GM21360 (cell line): ENCODE data around the gene PCDHGA7.
"Not testable (repeated sequence)": the region's sequence is repeated elsewhere in the genome, so short reads cannot be mapped to it uniquely, and the experiment has no call there.

Experiments
- ATAC-seq: cut with Tn5 transposase; IDR thresholded peaks from one replicate; pipeline ENCODE4 v1.9.1; 2021; ENCODE audit warnings: mild to moderate bottlenecking, moderate library complexity; ENCODE audit not compliant: unreplicated experiment

PCDHGA7 gene

DNA sequence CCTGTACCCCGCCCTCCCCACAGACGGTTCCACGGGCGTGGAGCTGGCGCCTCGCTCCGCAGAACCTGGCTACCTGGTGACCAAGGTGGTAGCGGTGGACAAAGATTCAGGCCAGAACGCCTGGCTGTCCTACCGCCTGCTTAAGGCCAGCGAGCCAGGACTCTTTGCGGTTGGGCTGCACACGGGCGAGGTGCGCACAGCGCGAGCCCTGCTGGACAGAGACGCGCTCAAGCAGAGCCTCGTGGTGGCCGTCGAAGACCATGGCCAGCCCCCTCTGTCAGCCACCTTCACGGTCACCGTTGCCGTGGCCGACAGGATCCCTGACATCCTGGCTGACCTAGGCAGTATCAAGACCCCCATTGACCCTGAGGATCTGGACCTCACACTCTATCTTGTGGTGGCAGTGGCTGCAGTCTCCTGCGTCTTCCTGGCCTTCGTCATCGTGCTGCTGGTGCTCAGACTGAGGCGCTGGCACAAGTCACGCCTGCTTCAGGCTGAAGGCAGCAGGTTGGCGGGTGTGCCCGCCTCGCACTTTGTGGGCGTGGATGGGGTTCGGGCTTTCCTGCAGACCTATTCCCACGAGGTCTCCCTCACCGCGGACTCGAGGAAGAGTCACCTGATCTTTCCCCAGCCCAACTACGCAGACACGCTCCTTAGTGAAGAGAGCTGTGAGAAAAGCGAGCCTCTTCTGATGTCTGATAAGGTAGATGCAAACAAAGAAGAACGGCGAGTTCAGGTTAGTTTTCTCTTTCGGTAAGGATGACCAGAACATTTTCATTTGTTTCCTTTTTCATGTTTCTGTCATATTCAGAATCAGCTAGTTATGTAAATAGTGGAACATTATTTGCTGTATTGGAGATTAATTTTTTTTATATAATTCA, 16.3 kb upstream of the PCDHGA7 start:
- no peak for ATAC-seq

DNA sequence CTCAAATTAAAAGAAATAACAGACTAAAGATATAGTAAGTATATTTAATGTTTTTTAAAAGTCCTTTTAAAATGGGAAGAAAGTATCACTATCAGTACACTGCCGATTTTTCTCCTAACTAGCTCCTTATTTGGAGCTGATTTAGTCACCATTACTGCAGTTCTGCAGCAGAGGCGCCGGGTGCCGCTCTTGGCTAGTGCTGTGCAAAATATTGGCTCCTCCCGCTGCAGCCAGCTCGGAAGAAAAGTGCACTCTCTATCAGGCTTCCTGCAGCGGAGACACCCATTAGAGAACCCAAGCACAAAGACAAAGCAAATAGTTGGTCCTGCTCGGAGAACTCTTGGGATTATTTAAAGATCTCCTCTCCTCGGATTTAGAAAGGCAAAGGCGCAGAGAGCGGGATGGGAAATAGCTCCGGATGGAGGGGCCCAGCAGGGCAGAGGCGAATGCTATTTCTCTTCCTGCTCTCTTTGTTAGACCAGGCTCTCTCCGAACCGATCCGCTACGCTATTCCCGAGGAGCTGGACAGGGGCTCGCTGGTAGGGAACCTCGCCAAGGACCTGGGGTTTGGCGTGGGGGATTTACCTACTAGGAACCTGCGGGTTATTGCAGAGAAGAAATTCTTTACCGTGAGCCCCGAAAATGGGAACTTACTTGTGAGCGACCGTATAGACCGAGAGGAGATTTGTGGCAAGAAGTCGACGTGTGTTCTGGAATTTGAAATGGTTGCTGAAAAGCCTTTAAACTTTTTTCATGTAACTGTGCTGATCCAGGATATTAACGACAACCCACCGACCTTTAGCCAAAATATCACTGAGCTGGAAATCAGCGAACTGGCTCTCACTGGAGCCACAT, 12.3 kb upstream of the PCDHGA7 start, which contains the start of gene PCDHGB3:
Gene PCDHGB3, plus strand, starts transcription at position 249 of the 855 bp plus-strand sequence. Its CDS starts 153 bp downstream, at position 402.
- peak; percentile 99 for ATAC-seq

DNA sequence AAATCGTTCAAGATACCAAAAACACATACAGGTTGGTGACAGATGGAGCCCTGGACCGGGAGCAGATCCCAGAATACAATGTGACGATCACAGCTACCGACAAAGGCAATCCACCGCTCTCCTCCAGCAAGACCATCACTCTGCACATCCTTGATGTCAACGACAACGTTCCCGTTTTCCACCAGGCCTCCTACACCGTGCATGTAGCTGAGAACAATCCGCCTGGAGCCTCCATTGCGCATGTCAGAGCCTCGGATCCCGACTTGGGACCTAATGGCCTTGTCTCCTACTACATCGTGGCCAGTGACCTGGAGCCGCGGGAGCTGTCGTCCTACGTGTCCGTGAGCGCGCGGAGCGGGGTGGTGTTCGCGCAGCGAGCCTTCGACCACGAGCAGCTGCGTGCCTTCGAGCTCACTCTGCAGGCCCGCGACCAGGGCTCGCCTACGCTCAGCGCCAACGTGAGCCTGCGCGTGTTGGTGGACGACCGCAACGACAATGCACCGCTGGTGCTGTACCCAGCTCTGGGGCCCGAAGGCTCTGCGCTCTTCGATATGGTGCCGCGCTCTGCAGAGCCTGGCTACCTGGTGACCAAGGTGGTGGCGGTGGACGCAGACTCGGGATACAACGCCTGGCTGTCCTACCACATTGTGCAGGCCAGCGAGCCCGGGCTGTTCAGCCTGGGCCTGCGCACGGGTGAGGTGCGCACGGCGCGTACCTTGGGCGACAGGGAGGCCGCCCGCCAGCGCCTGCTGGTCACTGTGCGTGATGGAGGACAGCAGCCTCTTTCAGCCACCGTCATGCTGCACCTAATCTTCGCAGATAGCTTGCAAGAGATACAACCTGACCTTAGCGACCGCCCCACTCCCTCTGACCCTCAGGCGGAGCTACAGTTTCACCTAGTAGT, 10.7 kb upstream of the PCDHGA7 start:
- ATAC-seq, result no peak

DNA sequence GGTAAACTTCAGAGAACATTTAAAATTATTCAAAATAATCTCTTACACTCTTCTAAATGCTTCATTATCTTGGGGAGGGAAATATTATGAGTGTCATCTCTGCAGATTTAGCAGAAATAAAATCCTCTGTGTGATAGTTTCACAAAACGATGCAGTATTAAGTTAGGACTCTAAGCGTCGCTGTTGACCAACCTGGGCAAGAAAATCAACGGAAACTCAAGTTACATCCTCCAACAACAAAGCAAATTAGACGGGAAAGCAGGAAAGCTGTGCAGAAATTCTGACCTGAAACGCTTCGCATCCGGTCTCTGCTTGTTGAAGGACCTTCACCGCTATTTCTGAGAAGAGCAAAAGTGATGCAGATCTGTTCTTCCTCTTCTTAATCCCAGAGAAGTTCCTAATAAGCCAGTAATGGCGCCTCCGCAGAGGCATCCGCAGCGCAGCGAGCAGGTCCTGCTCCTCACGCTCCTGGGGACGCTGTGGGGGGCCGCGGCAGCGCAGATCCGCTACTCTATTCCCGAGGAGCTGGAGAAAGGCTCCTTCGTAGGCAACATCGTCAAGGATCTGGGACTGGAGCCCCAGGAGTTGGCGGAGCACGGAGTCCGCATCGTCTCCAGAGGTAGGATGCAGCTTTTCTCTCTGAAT, 8.7 kb upstream of the PCDHGA7 start, which contains the start of gene PCDHGA6:
Gene PCDHGA6, plus strand, starts transcription at position 219 of the 645 bp plus-strand sequence. Its CDS starts 193 bp downstream, at position 412.
- ATAC-seq, result no peak

DNA sequence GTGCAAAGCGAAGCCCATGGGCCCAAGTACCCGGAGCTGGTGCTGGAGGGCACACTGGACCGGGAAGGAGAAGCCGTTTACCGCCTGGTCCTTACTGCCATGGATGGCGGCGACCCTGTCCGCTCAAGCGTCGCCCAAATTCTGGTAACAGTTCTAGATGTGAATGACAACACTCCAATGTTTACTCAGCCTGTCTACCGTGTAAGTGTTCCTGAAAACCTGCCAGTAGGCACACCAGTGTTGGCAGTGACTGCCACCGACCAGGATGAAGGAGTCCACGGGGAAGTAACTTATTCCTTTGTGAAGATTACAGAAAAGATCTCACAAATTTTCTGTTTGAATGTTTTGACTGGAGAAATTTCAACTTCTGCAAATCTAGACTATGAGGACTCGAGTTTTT, 7.9 kb upstream of the PCDHGA7 start:
- ATAC-seq, result no peak

DNA sequence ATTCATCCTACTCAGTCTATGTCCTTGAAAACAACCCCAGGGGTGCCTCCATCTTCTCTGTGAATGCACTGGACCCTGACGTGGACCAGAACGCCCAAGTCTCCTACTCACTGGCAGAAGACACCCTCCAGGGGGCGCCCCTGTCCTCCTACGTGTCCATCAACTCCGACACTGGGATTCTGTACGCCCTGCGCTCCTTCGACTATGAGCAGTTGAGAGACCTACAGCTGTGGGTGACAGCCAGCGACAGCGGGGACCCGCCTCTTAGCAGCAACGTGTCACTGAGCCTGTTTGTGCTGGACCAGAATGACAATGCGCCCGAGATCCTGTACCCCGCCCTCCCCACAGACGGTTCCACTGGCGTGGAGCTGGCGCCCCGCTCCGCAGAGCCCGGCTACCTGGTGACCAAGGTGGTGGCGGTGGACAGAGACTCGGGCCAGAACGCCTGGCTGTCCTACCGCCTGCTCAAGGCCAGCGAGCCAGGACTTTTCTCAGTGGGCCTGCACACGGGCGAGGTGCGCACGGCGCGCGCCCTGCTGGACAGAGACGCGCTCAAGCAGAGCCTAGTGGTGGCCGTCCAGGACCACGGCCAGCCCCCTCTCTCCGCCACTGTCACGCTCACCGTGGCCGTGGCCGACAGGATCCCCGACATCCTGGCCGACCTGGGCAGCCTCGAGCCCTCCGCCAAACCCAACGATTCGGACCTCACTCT, 6.9 kb upstream of the PCDHGA7 start:
- not testable (repeated sequence) for ATAC-seq

DNA sequence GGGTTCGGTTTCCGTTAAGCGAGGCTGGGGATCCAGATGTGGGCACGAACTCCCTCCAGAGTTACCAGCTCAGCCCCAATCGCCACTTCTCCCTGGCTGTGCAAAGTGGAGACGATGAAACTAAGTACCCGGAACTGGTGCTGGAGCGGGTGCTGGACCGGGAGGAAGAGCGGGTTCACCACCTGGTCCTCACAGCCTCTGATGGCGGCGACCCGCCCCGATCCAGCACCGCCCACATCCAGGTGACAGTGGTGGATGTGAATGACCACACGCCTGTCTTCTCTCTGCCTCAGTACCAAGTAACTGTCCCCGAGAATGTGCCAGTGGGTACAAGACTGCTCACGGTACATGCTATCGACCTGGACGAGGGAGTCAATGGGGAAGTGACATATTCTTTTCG, 803 bp downstream of the PCDHGA7 start:
- no peak for ATAC-seq

DNA sequence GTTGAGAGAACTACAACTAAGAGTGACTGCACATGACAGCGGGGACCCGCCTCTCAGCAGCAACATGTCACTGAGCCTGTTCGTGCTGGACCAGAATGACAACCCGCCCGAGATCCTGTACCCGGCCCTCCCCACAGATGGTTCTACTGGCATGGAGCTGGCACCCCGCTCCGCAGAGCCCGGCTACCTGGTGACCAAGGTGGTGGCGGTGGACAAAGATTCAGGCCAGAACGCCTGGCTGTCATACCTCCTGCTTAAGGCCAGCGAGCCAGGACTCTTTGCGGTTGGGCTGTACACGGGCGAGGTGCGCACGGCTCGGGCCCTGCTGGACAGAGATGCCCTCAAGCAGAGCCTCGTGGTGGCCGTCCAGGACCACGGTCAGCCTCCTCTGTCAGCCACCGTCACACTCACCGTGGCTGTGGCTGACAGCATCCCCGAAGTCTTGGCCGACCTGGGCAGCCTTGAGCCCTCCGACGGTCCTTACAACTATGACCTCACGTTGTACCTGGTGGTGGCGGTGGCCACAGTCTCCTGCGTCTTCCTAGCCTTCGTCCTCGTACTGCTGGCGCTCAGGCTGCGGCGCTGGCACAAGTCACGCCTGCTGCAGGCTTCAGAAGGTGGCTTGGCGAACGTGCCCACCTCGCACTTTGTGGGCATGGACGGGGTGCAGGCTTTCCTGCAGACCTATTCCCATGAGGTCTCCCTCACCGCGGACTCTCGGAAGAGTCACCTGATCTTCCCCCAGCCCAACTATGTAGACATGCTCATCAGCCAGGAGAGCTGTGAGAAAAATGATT, 2.1 kb downstream of the PCDHGA7 start:
- ATAC-seq, result no peak

DNA sequence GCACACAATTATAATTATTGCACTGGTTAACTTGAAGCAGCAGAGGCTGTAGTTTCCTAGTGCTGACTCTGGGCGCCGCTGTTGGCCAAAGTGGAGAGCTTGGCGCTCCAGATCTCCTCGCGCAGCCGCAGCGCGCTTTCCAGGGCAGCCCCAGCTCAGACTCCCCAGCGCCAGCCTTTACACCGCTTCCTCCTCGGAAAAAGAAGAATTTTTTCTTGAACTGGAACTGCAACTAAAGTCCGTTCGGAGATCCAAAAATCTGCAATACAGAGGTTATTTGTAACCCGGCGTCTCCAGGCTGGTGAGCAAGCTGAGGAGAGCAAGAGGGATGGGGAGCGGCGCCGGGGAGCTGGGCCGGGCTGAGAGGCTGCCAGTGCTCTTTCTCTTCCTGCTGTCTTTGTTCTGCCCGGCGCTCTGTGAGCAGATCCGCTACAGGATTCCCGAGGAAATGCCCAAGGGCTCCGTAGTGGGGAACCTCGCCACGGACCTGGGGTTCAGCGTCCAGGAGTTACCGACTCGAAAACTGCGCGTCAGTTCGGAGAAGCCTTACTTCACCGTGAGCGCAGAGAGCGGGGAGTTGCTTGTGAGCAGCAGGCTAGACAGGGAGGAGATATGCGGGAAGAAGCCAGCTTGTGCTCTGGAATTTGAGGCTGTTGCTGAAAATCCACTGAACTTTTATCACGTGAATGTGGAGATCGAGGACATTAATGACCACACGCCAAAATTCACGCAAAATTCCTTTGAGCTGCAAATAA, 5.2 kb downstream of the PCDHGA7 start, which contains the start of gene PCDHGB4:
Gene PCDHGB4, plus strand, starts transcription at position 142 of the 755 bp plus-strand sequence. Its CDS starts 187 bp downstream, at position 329.
- peak; percentile 84 for ATAC-seq

DNA sequence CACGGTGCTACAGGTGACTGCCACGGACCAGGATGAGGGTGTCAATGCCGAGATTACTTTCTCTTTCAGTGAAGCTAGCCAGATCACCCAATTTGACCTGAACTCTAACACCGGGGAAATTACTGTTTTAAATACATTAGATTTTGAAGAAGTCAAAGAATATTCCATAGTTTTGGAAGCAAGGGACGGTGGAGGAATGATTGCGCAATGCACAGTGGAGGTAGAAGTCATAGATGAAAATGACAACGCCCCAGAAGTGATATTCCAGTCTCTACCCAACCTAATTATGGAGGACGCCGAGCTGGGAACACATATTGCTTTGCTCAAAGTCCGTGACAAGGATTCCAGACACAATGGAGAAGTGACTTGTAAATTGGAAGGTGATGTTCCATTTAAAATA, 6.1 kb downstream of the PCDHGA7 start:
- ATAC-seq, result no peak

DNA sequence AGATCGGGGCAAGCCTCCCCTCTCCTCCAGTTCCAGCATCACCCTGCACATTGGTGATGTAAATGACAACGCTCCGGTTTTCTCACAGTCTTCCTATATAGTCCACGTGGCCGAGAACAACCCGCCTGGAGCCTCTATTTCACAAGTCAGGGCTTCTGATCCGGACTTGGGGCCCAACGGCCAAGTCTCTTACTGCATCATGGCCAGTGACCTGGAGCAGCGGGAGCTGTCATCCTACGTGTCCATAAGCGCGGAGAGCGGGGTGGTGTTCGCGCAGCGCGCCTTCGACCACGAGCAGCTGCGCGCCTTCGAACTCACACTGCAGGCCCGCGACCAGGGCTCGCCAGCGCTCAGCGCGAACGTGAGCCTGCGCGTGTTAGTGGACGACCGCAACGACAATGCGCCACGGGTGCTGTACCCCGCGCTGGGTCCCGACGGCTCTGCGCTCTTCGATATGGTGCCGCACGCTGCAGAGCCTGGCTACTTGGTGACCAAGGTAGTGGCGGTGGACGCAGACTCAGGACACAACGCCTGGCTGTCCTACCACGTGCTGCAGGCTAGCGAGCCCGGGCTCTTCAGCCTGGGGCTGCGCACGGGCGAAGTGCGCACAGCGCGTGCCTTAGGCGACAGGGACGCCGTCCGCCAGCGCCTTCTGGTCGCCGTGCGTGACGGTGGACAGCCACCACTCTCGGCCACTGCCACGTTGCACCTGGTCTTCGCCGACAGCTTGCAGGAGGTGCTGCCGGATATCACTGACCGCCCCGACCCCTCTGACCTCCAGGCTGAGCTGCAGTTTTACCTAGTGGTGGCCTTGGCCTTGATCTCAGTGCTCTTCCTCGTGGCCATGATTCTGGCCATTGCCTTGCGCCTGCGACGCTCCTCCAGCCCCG, 6.9 kb downstream of the PCDHGA7 start:
- no peak for ATAC-seq

DNA sequence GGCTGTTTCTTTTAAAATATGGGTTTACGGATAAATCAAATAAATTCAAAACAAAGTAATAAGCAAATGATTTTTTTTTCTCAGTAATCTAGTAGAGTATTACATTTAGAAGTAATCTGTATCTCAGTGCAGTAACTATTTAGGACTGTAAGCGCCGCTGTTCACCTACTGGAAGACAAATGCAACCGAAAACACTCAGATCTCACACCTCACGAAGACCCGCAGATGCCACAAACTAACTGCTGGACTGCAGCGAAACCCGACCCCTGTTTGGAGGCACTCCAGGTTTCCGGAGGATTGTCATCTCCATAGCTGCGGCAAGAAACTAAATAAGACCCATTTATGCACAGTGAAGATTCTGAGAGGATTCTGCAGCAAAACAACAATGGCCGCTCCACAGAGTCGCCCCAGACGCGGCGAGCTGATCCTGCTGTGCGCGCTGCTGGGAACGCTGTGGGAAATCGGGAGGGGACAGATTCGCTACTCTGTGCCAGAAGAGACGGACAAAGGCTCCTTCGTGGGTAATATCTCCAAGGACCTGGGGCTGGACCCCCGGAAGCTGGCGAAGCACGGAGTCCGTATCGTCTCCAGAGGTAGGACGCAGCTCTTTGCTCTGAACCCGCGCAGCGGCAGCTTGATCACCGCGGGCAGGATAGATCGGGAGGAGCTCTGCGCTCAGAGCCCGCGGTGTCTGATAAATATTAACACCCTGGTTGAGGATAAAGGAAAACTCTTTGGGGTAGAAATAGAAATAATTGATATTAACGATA, 10.1 kb downstream of the PCDHGA7 start, which contains the start of gene PCDHGA8:
Gene PCDHGA8, plus strand, starts transcription at position 205 of the 770 bp plus-strand sequence. Its CDS starts 181 bp downstream, at position 386.
- ATAC-seq, result no peak

DNA sequence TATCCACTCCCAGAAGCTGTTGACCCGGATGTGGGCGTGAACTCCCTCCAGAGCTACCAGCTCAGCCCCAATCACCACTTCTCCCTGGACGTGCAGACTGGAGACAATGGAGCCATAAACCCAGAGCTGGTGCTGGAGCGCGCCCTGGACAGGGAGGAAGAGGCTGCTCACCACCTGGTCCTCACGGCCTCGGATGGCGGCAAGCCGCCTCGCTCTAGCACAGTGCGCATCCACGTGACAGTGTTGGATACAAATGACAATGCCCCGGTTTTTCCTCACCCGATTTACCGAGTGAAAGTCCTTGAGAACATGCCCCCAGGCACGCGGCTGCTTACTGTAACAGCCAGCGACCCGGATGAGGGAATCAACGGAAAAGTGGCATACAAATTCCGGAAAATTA, 10.7 kb downstream of the PCDHGA7 start:
- ATAC-seq, result no peak

DNA sequence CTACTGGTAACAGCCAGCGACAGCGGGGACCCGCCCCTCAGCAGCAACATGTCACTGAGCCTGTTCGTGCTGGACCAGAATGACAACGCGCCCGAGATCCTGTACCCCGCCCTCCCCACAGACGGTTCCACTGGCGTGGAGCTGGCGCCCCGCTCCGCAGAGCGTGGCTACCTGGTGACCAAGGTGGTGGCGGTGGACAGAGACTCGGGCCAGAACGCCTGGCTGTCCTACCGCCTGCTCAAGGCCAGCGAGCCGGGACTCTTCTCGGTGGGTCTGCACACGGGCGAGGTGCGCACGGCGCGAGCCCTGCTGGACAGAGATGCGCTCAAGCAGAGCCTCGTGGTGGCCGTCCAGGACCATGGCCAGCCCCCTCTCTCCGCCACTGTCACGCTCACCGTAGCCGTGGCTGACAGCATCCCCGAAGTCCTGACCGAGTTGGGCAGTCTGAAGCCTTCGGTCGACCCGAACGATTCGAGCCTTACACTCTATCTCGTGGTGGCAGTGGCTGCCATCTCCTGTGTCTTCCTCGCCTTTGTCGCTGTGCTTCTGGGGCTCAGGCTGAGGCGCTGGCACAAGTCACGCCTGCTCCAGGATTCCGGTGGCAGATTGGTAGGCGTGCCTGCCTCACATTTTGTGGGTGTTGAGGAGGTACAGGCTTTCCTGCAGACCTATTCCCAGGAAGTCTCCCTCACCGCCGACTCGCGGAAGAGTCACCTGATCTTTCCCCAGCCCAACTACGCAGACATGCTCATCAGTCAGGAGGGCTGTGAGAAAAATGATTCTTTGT, 12.1 kb downstream of the PCDHGA7 start:
- not testable (repeated sequence) for ATAC-seq
